Measurements from ENCODE around the gene GNB4.

DNA sequence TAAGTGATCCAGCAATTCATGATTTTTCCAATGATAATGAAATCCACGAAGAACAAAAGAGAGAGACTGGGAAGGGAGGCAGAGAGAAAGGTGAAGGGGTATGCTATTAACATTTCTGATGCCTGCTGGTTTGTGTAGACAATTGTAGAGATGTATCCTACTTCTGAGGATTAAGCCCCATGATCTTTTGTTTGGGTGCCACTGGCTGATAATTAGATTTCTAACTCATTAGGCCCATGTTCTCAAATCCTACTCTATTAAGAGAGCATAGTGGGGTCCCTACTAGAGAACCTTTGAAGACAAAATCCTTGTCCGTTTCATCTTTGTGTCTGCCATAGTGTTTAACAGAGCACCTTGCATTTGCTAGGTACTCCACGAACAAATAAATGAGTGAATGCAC, 2.7 kb upstream of the GNB4 start:
- TF ChIP-seq, protein P1, sequence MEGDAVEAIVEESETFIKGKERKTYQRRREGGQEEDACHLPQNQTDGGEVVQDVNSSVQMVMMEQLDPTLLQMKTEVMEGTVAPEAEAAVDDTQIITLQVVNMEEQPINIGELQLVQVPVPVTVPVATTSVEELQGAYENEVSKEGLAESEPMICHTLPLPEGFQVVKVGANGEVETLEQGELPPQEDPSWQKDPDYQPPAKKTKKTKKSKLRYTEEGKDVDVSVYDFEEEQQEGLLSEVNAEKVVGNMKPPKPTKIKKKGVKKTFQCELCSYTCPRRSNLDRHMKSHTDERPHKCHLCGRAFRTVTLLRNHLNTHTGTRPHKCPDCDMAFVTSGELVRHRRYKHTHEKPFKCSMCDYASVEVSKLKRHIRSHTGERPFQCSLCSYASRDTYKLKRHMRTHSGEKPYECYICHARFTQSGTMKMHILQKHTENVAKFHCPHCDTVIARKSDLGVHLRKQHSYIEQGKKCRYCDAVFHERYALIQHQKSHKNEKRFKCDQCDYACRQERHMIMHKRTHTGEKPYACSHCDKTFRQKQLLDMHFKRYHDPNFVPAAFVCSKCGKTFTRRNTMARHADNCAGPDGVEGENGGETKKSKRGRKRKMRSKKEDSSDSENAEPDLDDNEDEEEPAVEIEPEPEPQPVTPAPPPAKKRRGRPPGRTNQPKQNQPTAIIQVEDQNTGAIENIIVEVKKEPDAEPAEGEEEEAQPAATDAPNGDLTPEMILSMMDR (IDR thresholded peaks at IDR 0.05), result no peak
- TF ChIP-seq POLR2A (IDR thresholded peaks at IDR 0.05), result no peak

All from thyroid gland (tissue), 4 donors.